ENCODE results near the gene ANKS1B. TPM values are rescaled to one million over a fixed set of nuclear protein-coding genes. Genes with fewer than 3 reads are reported as not detected.
A peak's percentile ranks its signal among the peaks of the same experiment; 100 is the strongest.

The ANKS1B gene
- total RNA-seq, 1 donor from 2014 or later, result 5.6 TPM

DNA sequence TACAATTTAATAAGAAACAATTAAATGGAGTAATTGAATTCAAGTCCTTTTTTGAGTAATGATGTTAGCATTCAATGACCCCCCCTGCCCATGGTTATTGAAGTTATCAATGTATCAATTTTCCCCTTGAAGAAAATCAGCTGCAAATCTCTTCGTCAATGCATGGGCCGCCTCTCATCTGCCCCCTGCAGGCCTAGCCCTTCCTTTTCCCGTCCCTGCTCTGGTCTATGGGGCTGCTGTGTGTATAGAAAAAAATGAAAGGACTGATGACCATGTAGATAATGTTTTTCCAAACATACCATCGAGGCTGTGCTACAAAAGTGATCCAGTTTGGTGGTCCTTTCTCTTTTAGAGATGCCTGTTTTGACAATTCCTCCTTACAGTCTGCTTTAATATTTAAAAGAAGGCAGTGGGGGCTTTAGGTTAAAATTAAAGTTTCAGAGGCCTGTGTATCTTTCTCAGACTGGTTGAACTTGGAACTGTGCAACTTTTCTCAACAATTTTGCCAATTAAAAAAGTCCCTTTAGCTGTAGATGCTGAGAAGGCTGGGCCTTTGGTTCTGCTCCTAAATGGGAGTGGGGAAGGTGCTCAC is 1241.3 kb downstream of the ANKS1B start:
- no peaks in the 10 kb centered on the region for H3K9me3 Mint-ChIP-seq
- DNase-seq (ENCODE audit: low read depth, low spot score), result peak; percentile 54
- H3K4me1 Mint-ChIP-seq, result peaks cover 18% of the 10 kb centered on the region
- H3K4me3 Mint-ChIP-seq, result no peak overlapping the region
- no peaks in the 10 kb centered on the region for H3K36me3 Mint-ChIP-seq (ENCODE audit: low read depth)
- peaks cover 24% of the 10 kb centered on the region for H3K27me3 Mint-ChIP-seq (ENCODE audit: low read depth)
- TF ChIP-seq, protein P1, sequence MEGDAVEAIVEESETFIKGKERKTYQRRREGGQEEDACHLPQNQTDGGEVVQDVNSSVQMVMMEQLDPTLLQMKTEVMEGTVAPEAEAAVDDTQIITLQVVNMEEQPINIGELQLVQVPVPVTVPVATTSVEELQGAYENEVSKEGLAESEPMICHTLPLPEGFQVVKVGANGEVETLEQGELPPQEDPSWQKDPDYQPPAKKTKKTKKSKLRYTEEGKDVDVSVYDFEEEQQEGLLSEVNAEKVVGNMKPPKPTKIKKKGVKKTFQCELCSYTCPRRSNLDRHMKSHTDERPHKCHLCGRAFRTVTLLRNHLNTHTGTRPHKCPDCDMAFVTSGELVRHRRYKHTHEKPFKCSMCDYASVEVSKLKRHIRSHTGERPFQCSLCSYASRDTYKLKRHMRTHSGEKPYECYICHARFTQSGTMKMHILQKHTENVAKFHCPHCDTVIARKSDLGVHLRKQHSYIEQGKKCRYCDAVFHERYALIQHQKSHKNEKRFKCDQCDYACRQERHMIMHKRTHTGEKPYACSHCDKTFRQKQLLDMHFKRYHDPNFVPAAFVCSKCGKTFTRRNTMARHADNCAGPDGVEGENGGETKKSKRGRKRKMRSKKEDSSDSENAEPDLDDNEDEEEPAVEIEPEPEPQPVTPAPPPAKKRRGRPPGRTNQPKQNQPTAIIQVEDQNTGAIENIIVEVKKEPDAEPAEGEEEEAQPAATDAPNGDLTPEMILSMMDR (conservative IDR thresholded peaks at IDR 0.05), result peak; percentile 69
- no peak overlapping the region for H3K27ac Mint-ChIP-seq (ENCODE audit: unreplicated experiment)

DNA sequence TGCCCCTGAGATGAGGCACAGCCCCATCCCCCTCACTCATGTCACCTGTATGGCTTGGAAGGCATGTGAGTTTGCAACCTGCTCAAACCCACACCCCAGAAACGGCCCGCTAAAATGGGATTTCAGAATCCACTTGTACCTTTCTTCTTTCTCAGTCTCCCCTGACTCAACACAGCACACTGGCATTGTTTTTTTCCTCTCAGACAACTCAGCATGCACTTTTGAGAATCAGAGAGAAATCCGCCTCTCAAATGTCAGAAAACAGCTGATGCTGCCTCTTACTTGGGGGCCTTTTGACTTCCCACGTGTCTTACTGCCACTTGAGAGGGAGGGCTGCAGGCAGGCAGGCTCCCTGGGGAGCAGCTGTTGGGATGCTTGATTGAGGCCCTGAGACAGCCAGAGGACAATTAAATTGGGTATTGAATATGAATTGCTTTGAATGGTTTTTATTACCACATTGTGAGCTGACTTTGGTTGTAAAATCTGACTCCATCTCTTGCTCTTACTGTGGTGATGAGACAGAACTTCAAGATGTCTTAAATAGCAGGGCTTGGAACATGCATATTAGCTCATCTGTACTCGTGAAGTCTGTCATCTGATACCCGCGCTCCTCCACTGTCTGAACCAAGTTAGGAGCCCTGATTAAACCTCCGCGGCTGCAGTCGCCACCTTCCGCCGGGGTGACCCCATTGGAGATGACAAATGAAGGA is 1243.0 kb downstream of the ANKS1B start:
- peaks cover 17% of the 10 kb centered on the region for H3K27me3 Mint-ChIP-seq (ENCODE audit: low read depth)
- peaks cover 18% of the 10 kb centered on the region for H3K4me1 Mint-ChIP-seq
- H3K27ac Mint-ChIP-seq (ENCODE audit: unreplicated experiment), result no peak overlapping the region
- H3K4me3 Mint-ChIP-seq, result no peak overlapping the region
- H3K9me3 Mint-ChIP-seq, result no peaks in the 10 kb centered on the region
- DNase-seq (ENCODE audit: low read depth, low spot score), result no peak
- no peaks in the 10 kb centered on the region for H3K36me3 Mint-ChIP-seq (ENCODE audit: low read depth)
- TF ChIP-seq, protein P1 (conservative IDR thresholded peaks at IDR 0.05), result no peak

DNA sequence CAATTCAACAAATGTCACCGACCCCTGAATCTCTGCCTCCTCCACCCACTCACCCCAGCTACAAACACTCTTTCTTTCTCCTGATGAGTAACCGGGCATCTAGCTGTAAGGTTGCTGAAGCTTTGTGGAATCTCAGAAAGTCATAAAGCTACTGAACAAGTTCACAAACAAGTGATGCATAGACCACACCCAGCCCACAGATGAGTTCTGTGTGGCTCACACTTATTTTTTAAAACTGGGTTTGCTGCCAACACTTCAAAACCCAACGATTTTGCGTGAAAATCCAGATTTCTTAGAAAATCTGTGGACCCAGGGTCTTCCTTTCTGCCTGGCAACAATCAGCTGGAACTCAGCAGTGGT is 1243.6 kb downstream of the ANKS1B start:
- no peaks in the 10 kb centered on the region for H3K9me3 Mint-ChIP-seq
- TF ChIP-seq, protein P1 (conservative IDR thresholded peaks at IDR 0.05), result no peak
- peaks cover 2% of the 10 kb centered on the region for H3K36me3 Mint-ChIP-seq (ENCODE audit: low read depth)
- peaks cover 12% of the 10 kb centered on the region for H3K27me3 Mint-ChIP-seq (ENCODE audit: low read depth)
- H3K27ac Mint-ChIP-seq (ENCODE audit: unreplicated experiment), result no peak overlapping the region
- peaks cover 18% of the 10 kb centered on the region for H3K4me1 Mint-ChIP-seq
- DNase-seq (ENCODE audit: low read depth, low spot score), result no peak
- H3K4me3 Mint-ChIP-seq, result no peak overlapping the region

DNA sequence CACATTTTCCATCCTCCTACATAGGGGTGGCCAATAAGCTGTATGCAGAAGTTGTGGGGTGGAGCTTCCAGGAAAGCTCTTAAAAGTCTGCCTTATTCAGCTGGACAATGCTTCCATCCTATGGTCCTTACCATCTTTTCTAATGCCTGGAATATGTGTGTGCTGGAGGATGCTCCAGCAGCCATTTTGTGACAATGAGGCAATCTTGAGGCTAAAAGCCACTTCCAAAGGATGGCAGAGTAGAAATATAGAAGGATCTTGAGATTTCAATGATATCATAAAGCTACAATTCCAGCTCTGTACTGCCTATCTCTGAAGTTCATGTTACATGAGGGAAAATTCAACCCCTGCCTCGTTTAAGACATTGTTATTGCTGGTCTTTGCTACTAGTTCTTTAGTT is 1244.0 kb downstream of the ANKS1B start:
- Mint-ChIP-seq H3K27me3 (ENCODE audit: low read depth) (peaks cover 8% of the 10 kb centered on the region), H3K27ac (ENCODE audit: unreplicated experiment) (no peak overlapping the region), H3K4me3 (no peak overlapping the region), H3K36me3 (ENCODE audit: low read depth) (peaks cover 2% of the 10 kb centered on the region), H3K4me1 (peaks cover 18% of the 10 kb centered on the region), H3K9me3 (no peaks in the 10 kb centered on the region)
- TF ChIP-seq, protein P1 (conservative IDR thresholded peaks at IDR 0.05), result no peak
- no peak for DNase-seq (ENCODE audit: low read depth, low spot score)

DNA sequence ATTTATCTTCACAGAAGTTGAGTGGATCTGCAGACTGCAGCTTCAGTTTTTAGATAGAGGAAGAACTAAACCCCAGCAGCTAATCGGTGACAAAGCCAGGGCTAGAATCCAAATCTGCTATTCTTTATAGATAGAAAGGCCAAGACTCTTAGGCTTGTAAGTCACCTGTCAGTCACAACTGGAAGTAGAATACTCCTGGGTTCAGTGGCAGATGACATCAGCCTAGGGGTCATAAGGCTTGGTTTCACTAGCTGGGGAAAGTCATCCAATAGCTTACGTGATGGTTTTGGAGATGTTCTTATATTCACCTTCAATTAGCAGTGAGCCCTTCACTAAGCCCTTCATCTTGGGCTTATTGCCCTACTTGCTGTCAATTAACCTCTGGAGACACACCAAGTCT is 1246.2 kb downstream of the ANKS1B start:
- H3K4me1 Mint-ChIP-seq, result peaks cover 17% of the 10 kb centered on the region
- peaks cover 3% of the 10 kb centered on the region for H3K27me3 Mint-ChIP-seq (ENCODE audit: low read depth)
- TF ChIP-seq, protein P1 (conservative IDR thresholded peaks at IDR 0.05), result no peak
- no peak overlapping the region for H3K4me3 Mint-ChIP-seq
- no peak overlapping the region for H3K27ac Mint-ChIP-seq (ENCODE audit: unreplicated experiment)
- no peak for DNase-seq (ENCODE audit: low read depth, low spot score)
- H3K36me3 Mint-ChIP-seq (ENCODE audit: low read depth), result peaks cover 2% of the 10 kb centered on the region
- H3K9me3 Mint-ChIP-seq, result no peaks in the 10 kb centered on the region
